Raji (cell line): ENCODE measurements around the gene BNC2.

Source experiments
- POLR2A ChIP-seq: IDR thresholded peaks from 2 replicates; pipeline ENCODE4 v1.6.1; 2011; ENCODE audit warnings: low read depth, low read length, control low read depth; ENCODE audit not compliant: insufficient read depth

BNC2 gene

GRCh38 chr9:16668734-16669295 lies 201.7 kb downstream of the BNC2 start:
- TF ChIP-seq POLR2A, result no peak

GRCh38 chr9:16664211-16664610 lies 206.3 kb downstream of the BNC2 start:
- TF ChIP-seq POLR2A, result no peak

DNA sequence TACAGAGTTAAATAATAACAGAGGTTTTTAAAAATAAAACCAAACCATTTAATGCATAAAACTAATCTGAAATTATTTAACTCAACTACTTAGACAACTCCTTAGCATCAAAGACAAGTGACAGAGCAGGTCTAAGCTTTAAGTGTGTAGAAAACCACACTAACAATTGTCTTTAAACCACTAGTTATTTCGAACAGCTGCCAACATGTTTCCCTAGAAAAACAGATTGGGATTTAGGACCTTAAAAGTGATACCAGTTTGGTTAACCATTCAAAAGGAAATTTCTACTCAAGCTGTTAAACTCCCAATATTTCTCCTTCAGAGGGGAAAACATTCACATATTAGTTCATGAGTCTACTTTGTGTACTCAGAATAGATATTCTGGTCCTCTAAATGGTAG lies 208.7 kb downstream of the BNC2 start:
- no peak for TF ChIP-seq POLR2A

GRCh38 chr9:16659096-16659495 lies 211.4 kb downstream of the BNC2 start:
- no peak for TF ChIP-seq POLR2A

- TF ChIP-seq POLR2A, result no peak
Observed at GRCh38 chr9:16656432-16657169, 213.9 kb downstream of the BNC2 start.

DNA sequence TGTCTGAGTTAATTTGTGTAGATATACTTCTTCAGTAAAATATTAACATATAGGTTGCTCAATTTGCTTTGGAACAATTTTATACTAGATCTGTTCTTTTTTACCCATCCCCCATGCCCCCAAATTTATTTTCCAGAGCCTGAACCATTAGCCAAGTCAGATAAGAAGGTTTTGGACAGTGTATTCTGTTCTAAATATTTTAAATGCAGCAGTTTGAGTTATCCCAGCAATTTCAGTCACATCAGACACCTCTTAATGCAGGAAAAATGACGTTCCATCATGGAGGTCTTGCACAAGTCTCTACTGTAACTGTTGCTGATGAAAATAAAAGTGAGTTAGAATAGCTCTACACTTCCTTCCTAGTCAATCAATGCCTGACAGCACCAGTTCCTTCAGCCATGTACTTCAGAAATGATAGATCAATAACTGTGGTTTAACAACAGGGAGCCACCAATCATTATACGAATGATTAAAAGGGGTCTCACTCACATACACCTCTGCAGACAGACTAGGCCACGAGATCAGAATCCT lies 215.8 kb downstream of the BNC2 start:
- TF ChIP-seq POLR2A, result no peak

DNA sequence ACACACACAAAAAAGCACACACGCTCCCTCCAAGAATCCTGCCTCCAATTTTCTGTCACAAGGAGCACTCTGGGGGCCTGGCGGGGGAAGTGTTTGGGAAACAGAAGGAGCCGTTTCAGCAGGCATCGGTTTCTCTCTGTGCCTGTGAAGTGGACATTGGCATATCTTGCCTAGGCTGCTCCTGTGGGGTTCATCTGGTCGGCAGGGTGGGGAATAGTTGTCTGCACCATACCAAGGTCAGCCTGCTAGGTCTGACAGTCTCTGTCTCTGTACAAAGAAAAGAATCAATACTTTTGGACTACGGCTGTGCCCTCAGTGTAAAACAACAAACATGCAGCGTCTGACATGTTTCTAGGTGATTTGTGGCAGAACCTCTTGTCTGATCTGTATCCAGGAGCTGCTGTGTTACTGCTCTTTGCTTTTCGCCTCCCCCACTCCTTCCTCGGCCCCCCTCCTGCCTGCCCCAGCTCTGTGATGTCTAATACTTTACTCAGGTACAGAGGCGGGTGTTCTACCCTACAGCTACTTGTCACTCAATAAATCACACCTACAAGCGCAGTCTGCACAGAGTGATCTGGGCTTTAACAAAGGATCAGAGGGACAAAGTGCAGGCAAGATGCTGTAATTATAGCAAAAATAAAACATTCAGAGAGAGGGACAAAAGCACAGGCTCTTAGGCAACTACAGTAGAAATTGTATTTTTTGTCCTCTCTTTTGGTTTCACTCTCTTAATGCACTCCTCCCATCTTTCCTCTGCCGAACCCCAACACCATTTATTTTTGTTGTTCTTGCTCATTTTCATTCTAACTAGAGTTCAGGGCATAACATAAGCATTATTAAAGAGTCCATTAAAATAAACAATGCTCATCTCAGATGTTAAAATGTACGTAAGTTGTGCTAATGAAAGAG lies 216.7 kb downstream of the BNC2 start:
- no peak for TF ChIP-seq POLR2A

DNA sequence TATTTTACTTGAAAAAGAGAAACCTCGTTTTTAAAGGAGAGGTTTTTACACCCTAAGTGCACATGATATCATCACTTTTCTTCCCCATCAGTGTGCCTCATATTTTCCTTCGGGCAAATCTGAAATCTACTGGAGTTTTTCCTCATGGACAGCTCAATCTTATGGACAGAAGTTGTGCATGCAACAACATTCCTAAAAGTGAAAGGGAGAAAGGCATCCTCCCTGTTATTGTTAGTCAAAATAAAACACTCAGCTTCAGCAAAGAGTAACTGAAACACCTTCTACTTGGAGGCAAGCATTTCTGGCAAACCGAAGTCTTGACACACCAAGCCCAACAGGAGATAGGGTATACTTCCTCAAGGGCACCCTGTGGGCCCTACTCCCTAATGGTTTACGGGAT lies 217.9 kb downstream of the BNC2 start:
- no peak for TF ChIP-seq POLR2A

DNA sequence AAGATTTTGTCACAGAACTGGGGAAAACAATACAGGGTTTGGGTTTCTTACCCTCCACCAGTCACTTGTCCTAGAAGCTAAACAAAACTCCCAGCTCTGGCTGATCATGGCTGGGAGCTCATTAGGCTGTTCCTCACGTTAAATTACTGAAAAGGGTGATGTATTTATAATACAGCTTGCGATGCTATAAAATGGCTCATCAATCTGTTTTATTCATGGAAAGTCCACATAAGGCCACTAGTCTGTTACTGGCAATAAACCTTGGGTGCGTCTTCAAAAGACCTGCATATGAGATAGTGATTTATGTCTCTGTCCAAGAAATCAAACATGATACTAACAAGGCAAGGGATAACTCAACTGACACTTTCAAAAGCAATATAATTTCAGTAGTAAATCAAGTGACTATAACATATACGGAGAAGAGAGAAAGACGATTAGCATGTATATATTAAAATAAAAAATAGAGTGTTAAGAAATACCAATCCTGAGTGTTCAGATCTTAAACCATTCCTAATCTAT lies 219.0 kb downstream of the BNC2 start:
- TF ChIP-seq POLR2A, result no peak

- no peak for TF ChIP-seq POLR2A
Observed at GRCh38 chr9:16645970-16646369, 224.5 kb downstream of the BNC2 start.

GRCh38 chr9:16642421-16643109 lies 227.9 kb downstream of the BNC2 start:
- no peak for TF ChIP-seq POLR2A

DNA sequence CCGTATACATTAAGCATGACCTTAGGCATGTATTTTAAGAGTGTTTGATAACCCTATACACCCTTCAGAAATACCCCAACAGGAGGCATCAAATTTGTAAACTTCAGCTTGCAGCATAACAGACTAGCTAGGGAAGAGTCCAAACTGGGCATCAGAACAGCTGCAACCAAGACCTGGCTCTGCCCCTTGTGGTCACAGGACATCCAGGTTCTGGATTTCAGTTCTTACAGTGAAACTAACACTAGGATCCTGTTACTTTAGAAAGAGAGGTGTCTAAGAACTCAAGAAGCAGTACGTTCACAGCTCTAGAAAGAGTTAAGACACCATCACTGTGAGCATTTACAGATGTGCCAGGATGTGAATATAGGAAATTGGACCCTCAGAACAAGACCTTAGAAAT lies 229.8 kb downstream of the BNC2 start:
- TF ChIP-seq POLR2A, result no peak

GRCh38 chr9:16639644-16640043 lies 230.8 kb downstream of the BNC2 start:
- no peak for TF ChIP-seq POLR2A

- no peak for TF ChIP-seq POLR2A
Observed at GRCh38 chr9:16637911-16638310, 232.6 kb downstream of the BNC2 start.

GRCh38 chr9:16637218-16637617 lies 233.3 kb downstream of the BNC2 start:
- no peak for TF ChIP-seq POLR2A
